Large intestine (tissue), 12 donors: ENCODE measurements around the gene FHL2. TPM values are rescaled to one million over a fixed set of nuclear protein-coding genes. Genes with fewer than 3 reads are reported as not detected.

Source experiments
- DNase-seq, 2 donors: peaks; one replicate each; pipeline versions ENCODE4 v3.0.0 to v3.0.0-alpha.2; 2013
- H3K27ac ChIP-seq: one replicate; pipeline ENCODE4 v1.5.1; 2013; ENCODE audit warnings: low read length
- H3K27me3 ChIP-seq: 2 replicates; pipeline ENCODE4 v1.6.1; 2013; ENCODE audit warnings: low read length; ENCODE audit not compliant: control insufficient read depth, insufficient read depth
- H3K36me3 ChIP-seq: 2 replicates; pipeline ENCODE4 v1.6.1; 2013; ENCODE audit warnings: low read length; ENCODE audit not compliant: control insufficient read depth, insufficient read depth
- H3K4me1 ChIP-seq: one replicate; pipeline ENCODE4 v1.6.1; 2013; ENCODE audit warnings: low read length; ENCODE audit not compliant: control insufficient read depth, insufficient read depth
- H3K4me3 ChIP-seq: one replicate; pipeline ENCODE4 v1.5.1; 2013; ENCODE audit warnings: low read length
- H3K9me3 ChIP-seq: one replicate; pipeline ENCODE4 v1.6.1; 2013; ENCODE audit warnings: mild to moderate bottlenecking, low read depth, low read length, moderate library complexity; ENCODE audit not compliant: control insufficient read depth
- WGBS: methylation state at CpG from one replicate; pipeline ENCODE4 v1.1.5; 2013; ENCODE audit warnings: low lambda C conversion rate; ENCODE audit not compliant: insufficient coverage; 5-methylcytosine and 5-hydroxymethylcytosine counted together
- long read RNA-seq, 11 donors: transcript quantifications; one replicate each; lab custom pipeline, GENCODE V29; 2026
- polyA plus RNA-seq: library from polyadenylated mRNA; unstranded; fragments of 120-200 nt; gene quantifications from one replicate; pipeline ENCODE4 v1.2.1, GENCODE V29; 2013

FHL2 gene, protein sequence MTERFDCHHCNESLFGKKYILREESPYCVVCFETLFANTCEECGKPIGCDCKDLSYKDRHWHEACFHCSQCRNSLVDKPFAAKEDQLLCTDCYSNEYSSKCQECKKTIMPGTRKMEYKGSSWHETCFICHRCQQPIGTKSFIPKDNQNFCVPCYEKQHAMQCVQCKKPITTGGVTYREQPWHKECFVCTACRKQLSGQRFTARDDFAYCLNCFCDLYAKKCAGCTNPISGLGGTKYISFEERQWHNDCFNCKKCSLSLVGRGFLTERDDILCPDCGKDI
- 28.3 TPM for polyA plus RNA-seq
- long read RNA-seq, donor 1, transcript FHL2-205 (6 exons, 1,531 nt) = major isoform, 5 of 9 reads
- long read RNA-seq, donor 1, partial matches to known transcripts = 0 of 9 reads
- long read RNA-seq, donor 1, other reads (novel, unspliced or antisense) = 0 of 9 reads
- long read RNA-seq, donor 2, transcript FHL2-205 (6 exons, 1,531 nt) = major isoform, 10 of 15 reads
- long read RNA-seq, donor 2, partial matches to known transcripts = 0 of 15 reads
- long read RNA-seq, donor 2, other reads (novel, unspliced or antisense) = 0 of 15 reads
- long read RNA-seq, donor 3 = 0 reads
- long read RNA-seq, donor 4, partial matches to known transcripts = 0 of 1 reads
- long read RNA-seq, donor 4, other reads (novel, unspliced or antisense) = 0 of 1 reads
- long read RNA-seq, donor 5, transcript FHL2-205 (6 exons, 1,531 nt) = major isoform, 6 of 11 reads
- long read RNA-seq, donor 5, partial matches to known transcripts = 0 of 11 reads
- long read RNA-seq, donor 5, other reads (novel, unspliced or antisense) = 0 of 11 reads
- long read RNA-seq, donor 6, partial matches to known transcripts = 5 of 11 reads
- long read RNA-seq, donor 6, other reads (novel, unspliced or antisense) = 0 of 11 reads
- long read RNA-seq, donor 7, full-length matches to known transcripts = 16 of 16 reads
- long read RNA-seq, donor 7, partial matches to known transcripts = 0 of 16 reads
- long read RNA-seq, donor 7, other reads (novel, unspliced or antisense) = 0 of 16 reads
- long read RNA-seq, donor 8, full-length matches to known transcripts = 13 of 13 reads
- long read RNA-seq, donor 8, partial matches to known transcripts = 0 of 13 reads
- long read RNA-seq, donor 8, other reads (novel, unspliced or antisense) = 0 of 13 reads
- long read RNA-seq, donor 9, partial matches to known transcripts = 0 of 6 reads
- long read RNA-seq, donor 9, other reads (novel, unspliced or antisense) = 0 of 6 reads
- long read RNA-seq, donor 10, partial matches to known transcripts = 0 of 12 reads
- long read RNA-seq, donor 10, other reads (novel, unspliced or antisense) = 0 of 12 reads
- long read RNA-seq, donor 11, transcript FHL2-202 (7 exons, 1,769 nt) = major isoform, 5 of 10 reads
- long read RNA-seq, donor 11, partial matches to known transcripts = 0 of 10 reads
- long read RNA-seq, donor 11, other reads (novel, unspliced or antisense) = 0 of 10 reads

DNA sequence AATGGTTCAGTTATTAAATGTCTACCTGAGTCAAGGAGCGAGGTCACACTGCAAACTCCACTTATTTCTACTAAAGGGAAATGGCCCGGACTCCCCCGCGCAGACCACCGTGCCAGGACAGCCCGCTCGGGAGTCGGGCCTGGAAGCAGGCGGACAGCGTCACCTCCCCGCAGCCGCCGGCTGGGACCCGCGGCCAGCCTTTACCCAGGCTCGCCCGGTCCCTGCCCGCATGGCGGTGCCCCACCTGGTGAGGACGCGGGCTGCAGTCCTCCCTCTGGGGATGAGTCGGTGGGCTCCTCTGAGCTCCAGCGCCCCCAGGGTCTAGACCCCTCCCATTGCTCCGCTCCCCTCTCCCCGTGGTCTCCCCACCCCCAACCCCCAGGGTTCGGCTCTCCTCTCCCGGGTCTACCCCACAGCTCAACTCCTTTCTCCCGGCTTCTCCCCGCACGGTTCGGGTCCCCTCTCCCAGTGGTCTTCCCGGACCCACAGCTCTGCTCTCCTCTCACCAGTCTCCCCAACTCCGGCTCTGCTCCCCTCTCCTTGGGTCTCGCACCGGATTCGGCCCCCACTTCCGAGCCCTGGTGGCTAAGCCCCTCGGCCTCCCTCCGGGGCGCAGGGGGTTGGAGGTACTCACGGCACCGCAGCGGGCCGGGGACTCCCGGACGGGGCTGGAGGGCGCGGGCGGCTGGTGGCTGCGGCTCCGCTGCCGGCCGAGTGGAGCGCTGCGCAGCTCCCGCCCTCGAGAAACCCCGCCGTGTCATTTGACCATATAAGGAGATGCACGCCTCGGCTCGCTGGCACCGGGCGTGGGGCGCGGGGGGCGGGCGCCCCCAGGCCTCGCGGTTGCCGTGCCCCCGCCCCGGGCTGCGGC is at the start of gene FHL2:
Gene FHL2, minus strand, starts transcription at position 716 of the 871 bp plus-strand sequence. CDS start 12,535 bp downstream, outside the sequence.
- peaks cover 22% of the 10 kb centered on the region for H3K27me3 ChIP-seq
- H3K4me3 ChIP-seq = peak within 1 kb of the TSS; percentile 65
- no CpG with 5 or more reads among the region's 74 CpGs for WGBS

DNA sequence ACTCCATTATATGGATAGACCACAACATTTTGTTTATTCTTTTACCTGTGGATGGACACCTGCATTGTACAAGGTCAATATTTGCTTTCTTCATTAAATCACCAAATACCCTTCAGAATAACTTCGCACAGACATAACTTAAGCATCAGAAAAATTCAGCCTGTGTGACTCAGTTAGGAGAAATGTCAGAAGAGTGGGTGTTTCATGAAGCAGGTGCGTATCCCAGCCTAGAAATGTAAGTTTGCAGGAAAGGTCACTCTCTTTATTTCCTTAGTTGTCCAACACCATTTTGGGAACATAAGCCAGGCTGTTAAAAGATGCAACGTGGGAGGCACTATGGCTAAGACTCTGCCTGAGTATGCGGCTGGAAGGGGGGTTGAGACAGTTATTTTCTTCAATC is 48.6 kb upstream of the FHL2 start:
- H3K27me3 ChIP-seq = no peaks in the 10 kb centered on the region
- no peak for DNase-seq
- WGBS = no CpG with 5 or more reads among the region's 4 CpGs

More for the DNA sequence above, at the start of gene FHL2:
- H3K9me3 ChIP-seq = peaks cover 6% of the 10 kb centered on the region
- H3K27ac ChIP-seq = peak within 1 kb of the TSS; percentile 46
- peak; percentile 75 to 86 for DNase-seq
- H3K36me3 ChIP-seq = no peaks in the 10 kb centered on the region
- H3K4me1 ChIP-seq = peaks cover 10% of the 10 kb centered on the region

DNA sequence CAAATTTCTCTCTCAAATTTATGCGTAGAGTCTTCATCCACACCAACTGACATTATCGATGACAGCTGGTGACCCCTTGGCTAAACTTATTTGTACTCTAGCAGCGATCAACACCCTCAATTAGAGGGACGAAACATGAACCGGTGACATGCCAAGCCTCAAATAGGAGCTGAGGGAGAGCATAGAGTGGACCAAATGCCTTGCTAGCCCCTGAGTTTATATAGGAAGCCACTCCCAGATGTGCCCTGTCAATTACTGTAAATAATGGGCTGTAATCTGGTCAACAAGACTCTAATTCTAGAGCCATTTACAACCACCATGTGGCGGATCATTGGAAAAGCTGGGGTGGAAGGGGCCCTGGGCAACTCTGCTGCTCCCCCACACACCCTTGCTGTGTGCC is 47.6 kb upstream of the FHL2 start:
- 100% methylated on average over 1 of the region's 6 CpGs for WGBS
- Histone ChIP-seq H3K27ac (no peak overlapping the region), H3K4me3 (no peak overlapping the region), H3K27me3 (no peaks in the 10 kb centered on the region), H3K36me3 (no peaks in the 10 kb centered on the region), H3K4me1 (peaks cover 21% of the 10 kb centered on the region), H3K9me3 (no peaks in the 10 kb centered on the region)
- DNase-seq = no peak

More for the DNA sequence above, 48.6 kb upstream of the FHL2 start:
- no peak overlapping the region for H3K4me3 ChIP-seq
- peaks cover 21% of the 10 kb centered on the region for H3K4me1 ChIP-seq
- H3K36me3 ChIP-seq = no peaks in the 10 kb centered on the region
- no peak overlapping the region for H3K27ac ChIP-seq
- H3K9me3 ChIP-seq = no peaks in the 10 kb centered on the region

DNA sequence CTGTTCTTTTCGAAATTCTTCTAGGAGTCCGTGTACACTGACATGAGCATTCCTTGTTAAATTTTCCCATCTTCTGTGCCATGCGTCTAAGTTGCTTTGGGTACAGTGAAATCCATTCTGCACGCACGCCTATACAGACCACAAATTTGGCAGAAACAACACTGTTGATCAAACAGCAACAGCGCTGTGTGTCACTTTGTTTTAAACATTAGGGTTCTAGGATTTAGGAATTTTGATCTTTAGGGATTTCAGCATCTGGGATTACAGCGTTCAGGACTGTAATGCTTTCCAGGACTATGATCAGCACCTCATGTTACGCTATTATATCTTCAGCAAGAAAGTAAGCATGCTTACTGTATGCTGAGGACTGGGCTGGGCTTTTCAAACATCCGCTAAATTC is 47.1 kb upstream of the FHL2 start:
- no peaks in the 10 kb centered on the region for H3K36me3 ChIP-seq
- H3K4me1 ChIP-seq = peaks cover 21% of the 10 kb centered on the region
- WGBS = 90% methylated on average over 3 of the region's 9 CpGs
- no peaks in the 10 kb centered on the region for H3K27me3 ChIP-seq
- no peak overlapping the region for H3K27ac ChIP-seq
- H3K9me3 ChIP-seq = no peaks in the 10 kb centered on the region
- DNase-seq = no peak
- H3K4me3 ChIP-seq = no peak overlapping the region

DNA sequence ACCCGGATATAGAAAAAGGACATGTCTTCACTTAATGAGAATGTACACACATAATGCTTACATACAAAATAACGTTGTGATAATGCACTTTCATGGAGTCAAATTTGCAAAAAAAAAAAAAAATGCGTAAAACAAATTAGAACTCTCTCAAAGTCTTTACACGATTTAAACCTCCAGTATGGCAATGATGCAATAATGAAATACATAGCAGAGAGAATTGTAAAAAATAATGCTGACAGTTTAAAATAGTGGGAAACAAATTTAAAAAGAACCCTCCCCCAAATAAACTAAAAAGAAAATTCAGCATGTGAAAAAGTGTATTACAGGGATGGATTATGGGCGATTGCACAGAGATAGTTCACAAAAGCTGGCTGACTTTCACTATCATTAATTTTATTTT is 46.6 kb upstream of the FHL2 start:
- Histone ChIP-seq H3K27me3 (no peaks in the 10 kb centered on the region), H3K4me3 (no peak overlapping the region), H3K36me3 (no peaks in the 10 kb centered on the region), H3K4me1 (peaks cover 21% of the 10 kb centered on the region), H3K27ac (no peak overlapping the region), H3K9me3 (no peaks in the 10 kb centered on the region)
- 75% methylated on average over 4 of the region's 5 CpGs for WGBS
- no peak for DNase-seq

DNA sequence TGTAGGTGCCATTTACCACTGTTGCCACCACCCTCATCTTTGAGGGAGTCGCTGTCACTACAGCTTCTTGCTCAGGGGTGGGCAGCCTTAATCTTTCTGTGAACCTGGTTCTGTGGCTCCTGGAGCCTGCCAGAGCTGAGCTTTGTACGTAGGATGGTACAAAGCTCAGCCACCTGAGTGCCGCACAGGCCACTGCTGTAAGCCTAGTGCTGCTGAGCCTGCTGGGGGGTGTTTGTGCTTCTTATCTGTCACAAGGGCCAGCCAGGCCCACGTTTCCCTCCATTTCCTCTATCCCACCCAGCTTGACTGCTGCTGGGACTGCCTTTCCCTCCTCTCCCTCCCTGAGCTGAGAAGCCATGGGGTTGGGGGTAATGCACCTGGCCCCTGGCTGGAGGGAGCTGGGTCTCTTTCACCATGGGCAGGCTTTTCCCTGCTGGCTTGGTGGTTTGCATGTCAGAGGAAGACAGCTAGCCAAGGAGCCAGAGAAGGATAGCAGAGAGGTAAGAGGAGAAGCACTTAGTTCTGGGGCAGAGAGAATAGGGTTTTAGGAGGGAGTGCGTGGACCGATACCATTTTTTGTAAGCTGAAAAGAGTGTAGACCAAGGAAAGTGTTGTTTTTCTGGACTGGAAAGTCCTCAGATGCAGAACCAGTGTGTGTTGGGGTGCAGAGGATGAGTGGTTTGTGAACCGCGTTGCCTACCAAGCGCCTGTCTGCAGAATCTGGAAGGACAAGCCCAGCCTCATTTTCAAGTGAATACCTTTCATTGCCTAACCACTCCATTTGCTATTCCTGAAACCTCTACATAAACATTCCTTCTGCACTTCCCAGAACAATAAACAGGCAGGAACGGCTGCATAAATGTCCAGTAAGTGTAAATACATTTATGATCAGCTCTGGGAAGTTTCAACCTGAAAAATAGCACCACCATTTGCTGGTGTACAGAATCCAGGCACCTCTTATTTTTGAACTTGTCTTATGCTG is 45.1 kb upstream of the FHL2 start:
- no CpG with 5 or more reads among the region's 10 CpGs for WGBS
- peak; percentile 55 to 86 for DNase-seq
- no peaks in the 10 kb centered on the region for H3K9me3 ChIP-seq
- H3K36me3 ChIP-seq = no peaks in the 10 kb centered on the region
- H3K27ac ChIP-seq = peak overlapping the region; percentile 37
- H3K4me1 ChIP-seq = peaks cover 21% of the 10 kb centered on the region
- no peak overlapping the region for H3K4me3 ChIP-seq
- H3K27me3 ChIP-seq = no peaks in the 10 kb centered on the region

DNA sequence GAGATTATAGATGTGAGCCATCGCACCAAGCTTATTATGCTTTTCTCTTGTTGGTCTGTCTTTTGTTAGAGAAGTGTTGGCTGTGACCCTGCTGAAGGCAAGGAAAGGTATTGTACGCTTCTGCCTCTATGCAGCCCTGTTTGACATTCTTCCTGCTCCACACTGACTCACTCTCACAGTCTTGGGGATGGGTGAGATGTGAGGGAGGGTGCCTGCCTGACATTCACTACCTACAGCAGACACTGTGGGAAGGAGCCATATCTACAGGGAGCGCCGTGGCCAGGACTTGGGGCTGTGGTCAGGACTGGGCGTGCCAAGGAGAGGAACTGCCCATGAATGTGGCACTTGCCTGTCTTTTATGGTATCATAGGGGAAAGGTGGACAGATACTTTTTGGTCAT is 43.9 kb upstream of the FHL2 start:
- no peaks in the 10 kb centered on the region for H3K27me3 ChIP-seq
- no peak overlapping the region for H3K4me3 ChIP-seq
- no CpG with 5 or more reads among the region's 5 CpGs for WGBS
- peaks cover 29% of the 10 kb centered on the region for H3K4me1 ChIP-seq
- DNase-seq = no peak
- H3K36me3 ChIP-seq = no peaks in the 10 kb centered on the region
- H3K27ac ChIP-seq = no peak overlapping the region
- H3K9me3 ChIP-seq = no peaks in the 10 kb centered on the region

DNA sequence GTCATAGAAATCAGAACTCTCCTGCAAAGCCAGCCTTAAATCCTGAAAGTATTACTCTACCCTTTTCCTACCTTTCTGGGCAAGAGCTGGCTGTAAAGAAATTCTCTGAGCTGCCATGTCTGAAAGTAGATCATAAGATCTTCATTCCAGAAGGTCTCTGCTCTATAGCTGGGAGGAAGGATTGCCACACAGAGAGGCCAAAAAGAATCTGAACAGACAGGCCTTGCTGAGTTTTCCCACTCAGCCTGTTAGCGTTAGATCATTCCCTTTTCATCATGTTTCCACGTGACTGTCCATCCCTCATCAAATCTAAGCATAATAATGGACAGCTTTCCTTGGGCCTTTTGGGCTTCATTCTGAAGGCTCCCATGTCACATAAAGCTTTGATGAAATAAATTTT is 43.2 kb upstream of the FHL2 start:
- WGBS = 80% methylated on average over 1 of the region's 2 CpGs
- Histone ChIP-seq H3K4me3 (no peak overlapping the region), H3K27me3 (no peaks in the 10 kb centered on the region)

More for the DNA sequence above, 43.2 kb upstream of the FHL2 start:
- H3K9me3 ChIP-seq = no peaks in the 10 kb centered on the region
- no peak for DNase-seq
- H3K36me3 ChIP-seq = no peaks in the 10 kb centered on the region
- H3K4me1 ChIP-seq = peaks cover 29% of the 10 kb centered on the region
- H3K27ac ChIP-seq = no peak overlapping the region
